ENCODE results near the gene MACF1.

DNA sequence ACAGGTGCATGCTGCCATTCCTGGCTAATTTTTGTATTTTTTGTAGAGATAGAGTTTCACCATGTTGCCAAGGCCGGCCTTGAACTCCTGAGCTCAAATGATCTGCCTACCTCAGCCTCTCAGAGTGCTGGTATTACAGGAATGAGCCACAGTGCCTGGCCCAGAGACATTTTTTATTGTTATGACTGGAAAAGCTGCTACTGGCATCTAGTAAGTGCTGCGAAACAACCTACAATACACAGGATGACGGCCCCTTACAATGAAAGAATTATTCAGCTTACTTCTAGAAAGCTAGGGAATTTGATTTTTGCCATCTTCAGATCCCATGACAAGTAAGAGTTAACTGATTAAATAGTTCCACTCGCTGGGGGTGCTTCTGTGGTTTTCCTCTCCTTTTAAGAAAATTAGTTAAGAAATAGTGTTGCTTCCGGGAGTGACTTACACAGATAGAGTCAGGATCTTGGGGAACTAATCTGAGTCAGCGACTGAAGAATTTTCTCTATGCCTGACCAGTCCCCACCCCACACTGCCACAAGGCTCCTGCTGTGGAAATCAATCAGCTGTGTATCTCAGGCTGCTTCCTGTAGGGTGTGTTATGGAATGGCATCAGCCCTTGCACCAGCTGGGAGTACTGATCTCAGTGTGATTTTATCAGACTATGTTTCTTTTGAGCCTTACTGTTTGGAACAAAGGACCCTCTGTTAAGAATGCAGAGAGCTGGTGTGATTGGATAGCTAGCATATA lies 194.0 kb downstream of the MACF1 start:
- TF ChIP-seq, protein P1, sequence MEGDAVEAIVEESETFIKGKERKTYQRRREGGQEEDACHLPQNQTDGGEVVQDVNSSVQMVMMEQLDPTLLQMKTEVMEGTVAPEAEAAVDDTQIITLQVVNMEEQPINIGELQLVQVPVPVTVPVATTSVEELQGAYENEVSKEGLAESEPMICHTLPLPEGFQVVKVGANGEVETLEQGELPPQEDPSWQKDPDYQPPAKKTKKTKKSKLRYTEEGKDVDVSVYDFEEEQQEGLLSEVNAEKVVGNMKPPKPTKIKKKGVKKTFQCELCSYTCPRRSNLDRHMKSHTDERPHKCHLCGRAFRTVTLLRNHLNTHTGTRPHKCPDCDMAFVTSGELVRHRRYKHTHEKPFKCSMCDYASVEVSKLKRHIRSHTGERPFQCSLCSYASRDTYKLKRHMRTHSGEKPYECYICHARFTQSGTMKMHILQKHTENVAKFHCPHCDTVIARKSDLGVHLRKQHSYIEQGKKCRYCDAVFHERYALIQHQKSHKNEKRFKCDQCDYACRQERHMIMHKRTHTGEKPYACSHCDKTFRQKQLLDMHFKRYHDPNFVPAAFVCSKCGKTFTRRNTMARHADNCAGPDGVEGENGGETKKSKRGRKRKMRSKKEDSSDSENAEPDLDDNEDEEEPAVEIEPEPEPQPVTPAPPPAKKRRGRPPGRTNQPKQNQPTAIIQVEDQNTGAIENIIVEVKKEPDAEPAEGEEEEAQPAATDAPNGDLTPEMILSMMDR (IDR thresholded peaks at IDR 0.05 in 8 of 11, conservative IDR thresholded peaks at IDR 0.05 in 3 of 11) = peak in 1 of 11 experiments; percentile 14
- TF ChIP-seq POLR2AphosphoS5 (IDR thresholded peaks at IDR 0.05) = peak in 1 of 3 donors; percentile 75

Measured in spleen (tissue), 7 donors.